ENCODE data around the gene SLC9A4. TPM values are rescaled to one million over a fixed set of nuclear protein-coding genes. Genes with fewer than 3 reads are reported as not detected.

Gene SLC9A4
- polyA plus RNA-seq, 1 donor from 2014 or later: 0.15 TPM

DNA sequence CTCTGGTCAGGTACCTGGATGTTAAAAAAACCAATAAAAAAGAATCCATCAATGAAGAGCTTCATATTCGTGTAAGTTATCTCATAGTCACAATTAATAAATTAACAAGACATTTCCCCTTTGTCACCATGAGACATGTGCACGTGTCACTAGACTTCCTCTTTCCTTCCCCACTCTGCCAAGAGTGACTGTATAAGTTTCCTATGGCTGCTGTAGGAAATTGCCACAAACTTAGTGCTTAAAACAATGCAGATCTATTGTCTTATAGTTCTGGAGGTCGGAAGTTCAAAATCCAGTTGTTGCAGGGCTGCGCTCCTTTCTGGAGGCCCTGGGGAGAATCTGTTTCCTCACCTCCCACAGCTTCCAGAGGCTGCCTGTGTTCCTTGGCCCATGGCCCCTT, 35.8 kb downstream of the SLC9A4 start:
- Histone ChIP-seq H3K79me2 (replicated peaks; ENCODE audit: insufficient read depth, low read length) (no peaks in the 10 kb centered on the region), H3K27ac (ENCODE audit: low read length) (no peak overlapping the region), H4K20me1 (ENCODE audit: insufficient read depth) (no peaks in the 10 kb centered on the region), H3K36me3 (ENCODE audit: insufficient read depth, low read length) (no peaks in the 10 kb centered on the region), H3K9me2 (ENCODE audit: insufficient read depth, low read length) (no peaks in the 10 kb centered on the region), H2AFZ (ENCODE audit: low read depth, low read length) (no peak overlapping the region), H3K9me3 (ENCODE audit: low read length) (no peaks in the 10 kb centered on the region), H3K4me2 (ENCODE audit: low read length) (no peak overlapping the region), H3K27me3 (ENCODE audit: insufficient read depth, low read depth, low read length) (no peaks in the 10 kb centered on the region), H3K4me3 (ENCODE audit: low read length) (no peak overlapping the region), H3K9ac (ENCODE audit: low read length) (no peak overlapping the region), H3F3A (ENCODE audit: insufficient read depth, low read length, poor library complexity, severe bottlenecking) (no peaks in the 10 kb centered on the region)
- TF ChIP-seq, protein P1, sequence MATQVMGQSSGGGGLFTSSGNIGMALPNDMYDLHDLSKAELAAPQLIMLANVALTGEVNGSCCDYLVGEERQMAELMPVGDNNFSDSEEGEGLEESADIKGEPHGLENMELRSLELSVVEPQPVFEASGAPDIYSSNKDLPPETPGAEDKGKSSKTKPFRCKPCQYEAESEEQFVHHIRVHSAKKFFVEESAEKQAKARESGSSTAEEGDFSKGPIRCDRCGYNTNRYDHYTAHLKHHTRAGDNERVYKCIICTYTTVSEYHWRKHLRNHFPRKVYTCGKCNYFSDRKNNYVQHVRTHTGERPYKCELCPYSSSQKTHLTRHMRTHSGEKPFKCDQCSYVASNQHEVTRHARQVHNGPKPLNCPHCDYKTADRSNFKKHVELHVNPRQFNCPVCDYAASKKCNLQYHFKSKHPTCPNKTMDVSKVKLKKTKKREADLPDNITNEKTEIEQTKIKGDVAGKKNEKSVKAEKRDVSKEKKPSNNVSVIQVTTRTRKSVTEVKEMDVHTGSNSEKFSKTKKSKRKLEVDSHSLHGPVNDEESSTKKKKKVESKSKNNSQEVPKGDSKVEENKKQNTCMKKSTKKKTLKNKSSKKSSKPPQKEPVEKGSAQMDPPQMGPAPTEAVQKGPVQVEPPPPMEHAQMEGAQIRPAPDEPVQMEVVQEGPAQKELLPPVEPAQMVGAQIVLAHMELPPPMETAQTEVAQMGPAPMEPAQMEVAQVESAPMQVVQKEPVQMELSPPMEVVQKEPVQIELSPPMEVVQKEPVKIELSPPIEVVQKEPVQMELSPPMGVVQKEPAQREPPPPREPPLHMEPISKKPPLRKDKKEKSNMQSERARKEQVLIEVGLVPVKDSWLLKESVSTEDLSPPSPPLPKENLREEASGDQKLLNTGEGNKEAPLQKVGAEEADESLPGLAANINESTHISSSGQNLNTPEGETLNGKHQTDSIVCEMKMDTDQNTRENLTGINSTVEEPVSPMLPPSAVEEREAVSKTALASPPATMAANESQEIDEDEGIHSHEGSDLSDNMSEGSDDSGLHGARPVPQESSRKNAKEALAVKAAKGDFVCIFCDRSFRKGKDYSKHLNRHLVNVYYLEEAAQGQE (IDR thresholded peaks at IDR 0.05; ENCODE audit: borderline replicate concordance): no peak
- TF ChIP-seq MXI1 (conservative IDR thresholded peaks at IDR 0.05; ENCODE audit: poor library complexity, severe bottlenecking) (no peak), EP300 (conservative IDR thresholded peaks at IDR 0.05; ENCODE audit: poor library complexity, severe bottlenecking) (no peak), POLR2AphosphoS5 (IDR thresholded peaks at IDR 0.05) (no peak), EZH2 (IDR thresholded peaks at IDR 0.05; ENCODE audit: borderline replicate concordance, insufficient read depth, low read length, poor library complexity, severe bottlenecking) (no peak), SMC3 (conservative IDR thresholded peaks at IDR 0.05; ENCODE audit: poor library complexity) (no peak)

DNA sequence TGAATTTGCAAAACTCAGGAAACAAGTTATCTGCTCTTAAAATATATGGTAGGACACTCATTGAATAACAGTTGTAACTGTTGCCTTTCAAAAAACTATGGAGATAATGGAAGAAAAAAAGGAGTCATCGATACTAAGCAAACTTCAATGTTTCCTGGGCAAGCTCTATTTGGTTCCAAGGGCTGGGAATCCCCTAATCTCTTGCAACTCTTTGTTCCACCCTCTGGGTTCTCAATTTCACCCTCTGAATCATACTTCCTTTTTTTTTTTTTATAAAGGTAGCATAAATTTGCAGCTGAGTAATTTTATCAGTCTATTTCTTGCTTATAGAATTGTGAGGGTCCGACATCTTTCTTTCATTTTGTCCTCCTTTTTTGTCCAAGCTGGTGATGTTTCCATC, 36.7 kb downstream of the SLC9A4 start:
- no peaks in the 10 kb centered on the region for H3K9me3 ChIP-seq (ENCODE audit: low read length)
- no peaks in the 10 kb centered on the region for H4K20me1 ChIP-seq (ENCODE audit: insufficient read depth)
- H3K9me2 ChIP-seq (ENCODE audit: insufficient read depth, low read length): no peaks in the 10 kb centered on the region
- no peak overlapping the region for H2AFZ ChIP-seq (ENCODE audit: low read depth, low read length)
- no peak for TF ChIP-seq RAD21 (conservative IDR thresholded peaks at IDR 0.05)
- no peak for TF ChIP-seq POLR2AphosphoS5 (IDR thresholded peaks at IDR 0.05)
- TF ChIP-seq MXI1 (conservative IDR thresholded peaks at IDR 0.05; ENCODE audit: poor library complexity, severe bottlenecking): no peak
- TF ChIP-seq TAF1 (IDR thresholded peaks at IDR 0.05; ENCODE audit: low read depth): no peak
- no peak for TF ChIP-seq SMC3 (conservative IDR thresholded peaks at IDR 0.05; ENCODE audit: poor library complexity)
- no peak for TF ChIP-seq EP300 (conservative IDR thresholded peaks at IDR 0.05; ENCODE audit: poor library complexity, severe bottlenecking)
- TF ChIP-seq, protein P2, sequence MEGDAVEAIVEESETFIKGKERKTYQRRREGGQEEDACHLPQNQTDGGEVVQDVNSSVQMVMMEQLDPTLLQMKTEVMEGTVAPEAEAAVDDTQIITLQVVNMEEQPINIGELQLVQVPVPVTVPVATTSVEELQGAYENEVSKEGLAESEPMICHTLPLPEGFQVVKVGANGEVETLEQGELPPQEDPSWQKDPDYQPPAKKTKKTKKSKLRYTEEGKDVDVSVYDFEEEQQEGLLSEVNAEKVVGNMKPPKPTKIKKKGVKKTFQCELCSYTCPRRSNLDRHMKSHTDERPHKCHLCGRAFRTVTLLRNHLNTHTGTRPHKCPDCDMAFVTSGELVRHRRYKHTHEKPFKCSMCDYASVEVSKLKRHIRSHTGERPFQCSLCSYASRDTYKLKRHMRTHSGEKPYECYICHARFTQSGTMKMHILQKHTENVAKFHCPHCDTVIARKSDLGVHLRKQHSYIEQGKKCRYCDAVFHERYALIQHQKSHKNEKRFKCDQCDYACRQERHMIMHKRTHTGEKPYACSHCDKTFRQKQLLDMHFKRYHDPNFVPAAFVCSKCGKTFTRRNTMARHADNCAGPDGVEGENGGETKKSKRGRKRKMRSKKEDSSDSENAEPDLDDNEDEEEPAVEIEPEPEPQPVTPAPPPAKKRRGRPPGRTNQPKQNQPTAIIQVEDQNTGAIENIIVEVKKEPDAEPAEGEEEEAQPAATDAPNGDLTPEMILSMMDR (IDR thresholded peaks at IDR 0.05; ENCODE audit: poor library complexity, severe bottlenecking): no peak
- TF ChIP-seq, protein P1 (IDR thresholded peaks at IDR 0.05; ENCODE audit: borderline replicate concordance): no peak
- no peak for TF ChIP-seq EZH2 (IDR thresholded peaks at IDR 0.05; ENCODE audit: borderline replicate concordance, insufficient read depth, low read length, poor library complexity, severe bottlenecking)
- H3K27me3 ChIP-seq (ENCODE audit: insufficient read depth, low read depth, low read length): no peaks in the 10 kb centered on the region
- H3F3A ChIP-seq (ENCODE audit: insufficient read depth, low read length, poor library complexity, severe bottlenecking): no peaks in the 10 kb centered on the region
- no peak overlapping the region for H3K9ac ChIP-seq (ENCODE audit: low read length)
- H3K27ac ChIP-seq (ENCODE audit: low read length): no peak overlapping the region
- H3K4me2 ChIP-seq (ENCODE audit: low read length): no peak overlapping the region
- H3K4me3 ChIP-seq (ENCODE audit: low read length): no peak overlapping the region
- no peaks in the 10 kb centered on the region for H3K36me3 ChIP-seq (ENCODE audit: insufficient read depth, low read length)
- no peaks in the 10 kb centered on the region for H3K79me2 ChIP-seq (replicated peaks; ENCODE audit: insufficient read depth, low read length)
